Keratinocyte (primary cell): Measurements from ENCODE around the gene DHX34. TPM values are rescaled to one million over a fixed set of nuclear protein-coding genes. Genes with fewer than 3 reads are reported as not detected.
A peak's percentile ranks its signal among the peaks of the same experiment; 100 is the strongest.
"Not testable (repeated sequence)": the region's sequence is repeated elsewhere in the genome, so short reads cannot be mapped to it uniquely, and the experiment has no call there.

Experiments used
- DNase-seq: peaks from one replicate; pipeline ENCODE4 v3.0.0-alpha.2; 2011; ENCODE audit warnings: low read depth, missing footprints, low spot score
- FAIRE-seq: peaks from 2 replicates; lab custom pipeline; 2011; peaks lifted over from hg19 to GRCh38; lab: Jason Lieb, UNC
- H2AFZ ChIP-seq: 2 replicates; pipeline ENCODE4 v1.6.0; 2012; ENCODE audit warnings: low read length, control low read depth, inconsistent platforms; ENCODE audit not compliant: control insufficient read depth
- H3K27ac ChIP-seq: 2 replicates; pipeline ENCODE4 v1.5.1; 2011; ENCODE audit warnings: low read length; ENCODE audit not compliant: control insufficient read depth, insufficient read depth
- H3K27me3 ChIP-seq: 3 replicates; pipeline ENCODE4 v1.6.0; 2011; ENCODE audit warnings: low read length; ENCODE audit not compliant: control insufficient read depth, insufficient read depth; ENCODE audit errors: extremely low read depth
- H3K36me3 ChIP-seq, 2 experiments: 2 replicates in 1 of 2; 3 replicates in 1 of 2; pipeline ENCODE4 v1.5.1; 2011; ENCODE audit warnings: low read length in 2 of 2, mild to moderate bottlenecking in 1 of 2; ENCODE audit not compliant: control insufficient read depth in 2 of 2, insufficient read depth in 2 of 2; ENCODE audit errors: extremely low read depth in 1 of 2
- H3K4me1 ChIP-seq: 3 replicates; pipeline ENCODE4 v1.5.1; 2011; ENCODE audit warnings: low read length; ENCODE audit not compliant: control insufficient read depth, insufficient read depth; ENCODE audit errors: extremely low read depth
- H3K4me2 ChIP-seq: 3 replicates; pipeline ENCODE4 v1.6.0; 2011; ENCODE audit warnings: low read depth, low read length; ENCODE audit not compliant: control insufficient read depth, insufficient read depth; ENCODE audit errors: extremely low read depth
- H3K4me3 ChIP-seq, 3 experiments: fragments of 200-600 bp in 1 of 3; sonication (generic) in 1 of 3; 2 replicates in 2 of 3; 3 replicates in 1 of 3; pipeline ENCODE4 v1.5.1; 2011 to 2016; ENCODE audit warnings: low read length in 3 of 3, mild to moderate bottlenecking in 3 of 3, control low read depth in 2 of 3, inconsistent platforms in 1 of 3, low read depth in 1 of 3, mixed read lengths in 1 of 3, mixed run types in 1 of 3, moderate library complexity in 1 of 3; ENCODE audit not compliant: control insufficient read depth in 2 of 3, insufficient read depth in 2 of 3; ENCODE audit errors: extremely low read depth in 1 of 3
- H3K79me2 ChIP-seq: 2 replicates; pipeline ENCODE4 v1.6.0; 2012; ENCODE audit warnings: low read length; ENCODE audit not compliant: control insufficient read depth, insufficient read depth
- H3K9ac ChIP-seq: 3 replicates; pipeline ENCODE4 v1.6.0; 2011; ENCODE audit warnings: low read length; ENCODE audit not compliant: control insufficient read depth, insufficient read depth; ENCODE audit errors: extremely low read depth
- H3K9me1 ChIP-seq: 3 replicates; pipeline ENCODE4 v1.6.0; 2011; ENCODE audit warnings: low read length; ENCODE audit not compliant: control insufficient read depth, insufficient read depth; ENCODE audit errors: extremely low read depth
- H3K9me3 ChIP-seq: 2 replicates; pipeline ENCODE4 v1.5.1; 2012; ENCODE audit warnings: low read depth, low read length; ENCODE audit not compliant: control insufficient read depth
- H4K20me1 ChIP-seq: 3 replicates; pipeline ENCODE4 v1.6.0; 2011; ENCODE audit warnings: low read length; ENCODE audit not compliant: control insufficient read depth, insufficient read depth; ENCODE audit errors: extremely low read depth
- CTCF ChIP-seq, 3 experiments: IDR thresholded peaks in 1 of 3; conservative IDR thresholded peaks in 1 of 3; optimal IDR thresholded peaks in 1 of 3; 2 replicates in 2 of 3; 3 replicates in 1 of 3; pipeline versions ENCODE3 to v1.5.1; 2011; ENCODE audit warnings: low read length in 3 of 3, mild to moderate bottlenecking in 3 of 3, moderate library complexity in 2 of 3, control low read depth in 1 of 3, inconsistent platforms in 1 of 3; ENCODE audit not compliant: insufficient read depth in 2 of 3; ENCODE audit errors: extremely low read depth in 1 of 3
- EZH2 ChIP-seq: IDR thresholded peaks from one replicate; pipeline ENCODE4 v1.6.1; 2012; ENCODE audit warnings: inconsistent platforms, mild to moderate bottlenecking, low read length, moderate library complexity
- dilution Hi-C: fragments of 300-500 bp; cut with MboI; formaldehyde crosslinking; loops from one replicate; pipeline ENCODE4 v1.7.0; 2020; ENCODE audit warnings: low sequenced_read_pairs; ENCODE audit not compliant: extremely low pct_ligation_motif_present
- polyA minus RNA-seq, 3 experiments: library from RNA; depleted of rRNA, polyadenylated mRNA; stranded (reverse); fragments of >200 nt; gene quantifications; 1 replicate in 1 of 3; 2 replicates in 1 of 3; 3 replicates in 1 of 3; pipeline ENCODE4 v1.2.3, GENCODE V29; 2011
- polyA plus RNA-seq, 5 experiments: library from polyadenylated mRNA; depleted of rRNA in 3 of 5; stranded (reverse) in 3 of 5; stranded (forward) in 1 of 5; unstranded in 1 of 5; fragments of >200 nt; gene quantifications; 1 replicate in 1 of 5; 2 replicates in 3 of 5; 3 replicates in 1 of 5; pipeline versions ENCODE4 v1.2.1 to v1.2.3, GENCODE V29; 2011 to 2012; ENCODE audit warnings: missing spikeins in 2 of 5, low read depth in 1 of 5, low replicate concordance in 1 of 5

DHX34 gene
- 6.4 to 9.1 TPM (median 8.9 TPM) in 3 replicates for polyA plus RNA-seq
- polyA plus RNA-seq (2011; ENCODE audit: low read depth): 4.7 TPM
- polyA plus RNA-seq (2011; cell fraction: cytosol; rRNA removed): 4.1 and 6.9 TPM in 2 replicates
- polyA plus RNA-seq (2011; cell fraction: nucleus; rRNA removed): 21.5 and 28.9 TPM in 2 replicates
- 8.3 and 12.1 TPM in 2 replicates for polyA plus RNA-seq (2012; ENCODE audit: low replicate concordance)
- polyA minus RNA-seq: 9.1 to 20.8 TPM (median 11.1 TPM) in 3 replicates
- 12.3 TPM for polyA minus RNA-seq (2011; cell fraction: cytosol; rRNA and poly(A)+ RNA removed)
- 16.4 and 17.5 TPM in 2 replicates for polyA minus RNA-seq (2011; cell fraction: nucleus; rRNA and poly(A)+ RNA removed)

GRCh38 chr19:47348819-47349795 lies at the start of gene DHX34:
Gene DHX34, plus strand, starts transcription at chr19:47349315. Its CDS starts 3,716 bp downstream, at chr19:47353031.
- dilution Hi-C loops: no loop called here
- FAIRE-seq: peak; percentile 81
- H3K4me3 ChIP-seq: peak within 1 kb of the TSS; percentile 87 to 98 (median 88)

GRCh38 chr19:47300867-47301266 lies 48.2 kb upstream of the DHX34 start:
- H3K9me1 ChIP-seq, H3K4me3 ChIP-seq, H2AFZ ChIP-seq, FAIRE-seq, H4K20me1 ChIP-seq, dilution Hi-C loops, H3K4me2 ChIP-seq, DNase-seq, H3K9me3 ChIP-seq, H3K36me3 ChIP-seq, H3K79me2 ChIP-seq, H3K27me3 ChIP-seq, H3K4me1 ChIP-seq, H3K27ac ChIP-seq, H3K9ac ChIP-seq: not testable (repeated sequence)

More at GRCh38 chr19:47348819-47349795, at the start of gene DHX34:
- peaks cover 35% of the 10 kb centered on the region for H3K79me2 ChIP-seq
- H3K9ac ChIP-seq: peak within 1 kb of the TSS; percentile 91
- no peaks in the 10 kb centered on the region for H3K9me3 ChIP-seq
- peak; percentile 98 for DNase-seq
- H3K4me2 ChIP-seq: peak within 1 kb of the TSS; percentile 88
- H4K20me1 ChIP-seq: no peaks in the 10 kb centered on the region
- peaks cover 7 to 25% of the 10 kb centered on the region in 2 experiments for H3K36me3 ChIP-seq
- H3K27ac ChIP-seq: peak within 1 kb of the TSS; percentile 80
- no peak for TF ChIP-seq EZH2
- peak; percentile 92 to 100 (median 96) for TF ChIP-seq CTCF (optimal IDR thresholded peaks at IDR 0.05 in 1 of 3, IDR thresholded peaks at IDR 0.05 in 1 of 3, conservative IDR thresholded peaks at IDR 0.05 in 1 of 3; ENCODE audit: extremely low read depth in 1 of 3, insufficient read depth in 2 of 3, low read length in 3 of 3)
- peak within 1 kb of the TSS; percentile 88 for H2AFZ ChIP-seq
- peaks cover 4% of the 10 kb centered on the region for H3K9me1 ChIP-seq
- peaks cover 6% of the 10 kb centered on the region for H3K4me1 ChIP-seq
- H3K27me3 ChIP-seq: no peaks in the 10 kb centered on the region
